NCI-H2107 (cell line): Measurements from ENCODE around the gene CEACAM19.

Source experiments
- DNase-seq: peaks from one replicate; lab custom pipeline; 2025; lab: John Stamatoyannopoulos, UW

The CEACAM19 gene

GRCh38 chr19:44723299-44723951 lies 52.1 kb downstream of the CEACAM19 start:
- DNase-seq = no peak

GRCh38 chr19:44723952-44724319 lies 52.7 kb downstream of the CEACAM19 start:
- DNase-seq = no peak

GRCh38 chr19:44725251-44725650 lies 54.0 kb downstream of the CEACAM19 start:
- DNase-seq = no peak

- no peak for DNase-seq
These were observed 54.4 kb downstream of the CEACAM19 start for GRCh38 chr19:44725684-44726083.

GRCh38 chr19:44726465-44726864 lies 55.2 kb downstream of the CEACAM19 start:
- DNase-seq = no peak

GRCh38 chr19:44728178-44728577 lies 56.9 kb downstream of the CEACAM19 start:
- DNase-seq = no peak

- no peak for DNase-seq
These were observed 58.3 kb downstream of the CEACAM19 start for GRCh38 chr19:44729516-44730033.

- no peak for DNase-seq
These were observed 59.8 kb downstream of the CEACAM19 start for GRCh38 chr19:44731081-44731480.

- no peak for DNase-seq
These were observed 60.3 kb downstream of the CEACAM19 start for GRCh38 chr19:44731622-44732021.

- no peak for DNase-seq
These were observed 61.1 kb downstream of the CEACAM19 start for GRCh38 chr19:44732235-44733014.
